ENCODE results near the gene KHDRBS2. TPM values are rescaled to one million over a fixed set of nuclear protein-coding genes. Genes with fewer than 3 reads are reported as not detected.

Gene KHDRBS2
- total RNA-seq, 1 experiment from 2014 or later = 2.7 TPM

GRCh38 chr6:61868507-61869080, 417.4 kb downstream of the KHDRBS2 start:
- H3K4ac ChIP-seq (ENCODE audit: low read depth, low read length) = no peak overlapping the region
- WGBS (ENCODE audit: extremely low coverage, insufficient read length, low lambda C conversion rate) = no CpG with 5 or more reads among the region's 8 CpGs
- H2AK5ac ChIP-seq (ENCODE audit: insufficient read length, low read length) = no peak overlapping the region
- no peak for DNase-seq
- H3K18ac ChIP-seq (ENCODE audit: insufficient read length, low read depth, low read length) = no peak overlapping the region
- no peak overlapping the region for H4K5ac ChIP-seq (ENCODE audit: insufficient read length, low read depth, low read length)
- H3K27ac ChIP-seq (ENCODE audit: insufficient read length, low read depth, low read length) = no peak overlapping the region
- no peak overlapping the region for H3K14ac ChIP-seq (ENCODE audit: insufficient read depth, low read length)
- H2BK20ac ChIP-seq (ENCODE audit: low read depth, low read length, poor library complexity, severe bottlenecking) = no peak overlapping the region
- Mint-ChIP-seq H3K36me3 (ENCODE audit: insufficient read depth in 1 of 3, low read depth in 3 of 3) (peaks cover 22 to 33% (median 25%) of the 10 kb centered on the region in 3 experiments), H3K27me3 (ENCODE audit: low read depth) (peaks cover 4% of the 10 kb centered on the region), H3K4me1 (no peaks in the 10 kb centered on the region), H3K4me3 (no peak overlapping the region), H3K27ac (no peak overlapping the region), H3K9me3 (peaks cover 11 to 20% of the 10 kb centered on the region in 2 experiments; a peak in 4 of 5 replicates)
- no peaks in the 10 kb centered on the region for H4K20me1 ChIP-seq (ENCODE audit: control insufficient read depth, insufficient read depth, insufficient read length)
- no peaks in the 10 kb centered on the region for H3K79me2 ChIP-seq (ENCODE audit: insufficient read depth, low read length)
- no peak overlapping the region for H3K4me2 ChIP-seq (ENCODE audit: insufficient read depth, insufficient read length, low read length)
- no peak overlapping the region for H2BK120ac ChIP-seq (ENCODE audit: low read depth, low read length, poor library complexity, severe bottlenecking)
- H2BK5ac ChIP-seq (ENCODE audit: insufficient read length, low read length) = no peak overlapping the region
- no peak overlapping the region for H3K56ac ChIP-seq (ENCODE audit: insufficient read length, low read depth, low read length)
- H3K23ac ChIP-seq (ENCODE audit: insufficient read length, low read depth, low read length) = no peak overlapping the region
- H2AFZ ChIP-seq (ENCODE audit: low read length) = no peak overlapping the region
- no peak overlapping the region for H4K91ac ChIP-seq (ENCODE audit: insufficient read length, low read depth, low read length)
- no peaks in the 10 kb centered on the region for H3K79me1 ChIP-seq (ENCODE audit: insufficient read depth, low read depth, low read length, poor library complexity, severe bottlenecking)
- no peak overlapping the region for H3T11ph ChIP-seq (ENCODE audit: low read length)
- no peaks in the 10 kb centered on the region for H3K27me3 ChIP-seq (ENCODE audit: insufficient read depth, low read length)
- H3K9ac ChIP-seq (ENCODE audit: extremely low read depth, insufficient read length, low read length) = no peak overlapping the region
- H2BK12ac ChIP-seq (ENCODE audit: insufficient read length, low read depth, low read length) = no peak overlapping the region
- no peak overlapping the region for H4K8ac ChIP-seq (replicated peaks; ENCODE audit: insufficient read length, low read depth, low read length)
- H2BK15ac ChIP-seq (ENCODE audit: low read depth, low read length) = no peak overlapping the region
- TF ChIP-seq, protein P1, sequence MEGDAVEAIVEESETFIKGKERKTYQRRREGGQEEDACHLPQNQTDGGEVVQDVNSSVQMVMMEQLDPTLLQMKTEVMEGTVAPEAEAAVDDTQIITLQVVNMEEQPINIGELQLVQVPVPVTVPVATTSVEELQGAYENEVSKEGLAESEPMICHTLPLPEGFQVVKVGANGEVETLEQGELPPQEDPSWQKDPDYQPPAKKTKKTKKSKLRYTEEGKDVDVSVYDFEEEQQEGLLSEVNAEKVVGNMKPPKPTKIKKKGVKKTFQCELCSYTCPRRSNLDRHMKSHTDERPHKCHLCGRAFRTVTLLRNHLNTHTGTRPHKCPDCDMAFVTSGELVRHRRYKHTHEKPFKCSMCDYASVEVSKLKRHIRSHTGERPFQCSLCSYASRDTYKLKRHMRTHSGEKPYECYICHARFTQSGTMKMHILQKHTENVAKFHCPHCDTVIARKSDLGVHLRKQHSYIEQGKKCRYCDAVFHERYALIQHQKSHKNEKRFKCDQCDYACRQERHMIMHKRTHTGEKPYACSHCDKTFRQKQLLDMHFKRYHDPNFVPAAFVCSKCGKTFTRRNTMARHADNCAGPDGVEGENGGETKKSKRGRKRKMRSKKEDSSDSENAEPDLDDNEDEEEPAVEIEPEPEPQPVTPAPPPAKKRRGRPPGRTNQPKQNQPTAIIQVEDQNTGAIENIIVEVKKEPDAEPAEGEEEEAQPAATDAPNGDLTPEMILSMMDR (conservative IDR thresholded peaks at IDR 0.05) = no peak
- no peaks in the 10 kb centered on the region for H3K4me1 ChIP-seq (ENCODE audit: insufficient read depth, low read length)
- no peaks in the 10 kb centered on the region for H3K23me2 ChIP-seq (ENCODE audit: insufficient read length, low read depth, low read length, poor library complexity, severe bottlenecking)
- no peaks in the 10 kb centered on the region for H3K9me3 ChIP-seq (ENCODE audit: control insufficient read depth, low read depth, low read length)

Measured in H9 (cell line).